DOHH2 (cell line): ENCODE data around the gene DRAXIN.

Experiments used
- EZH2phosphoT487 ChIP-seq: fragments of 200-600 bp; sonication (generic); IDR thresholded peaks from 2 replicates; pipeline ENCODE4 v1.6.1; 2017; ENCODE audit warnings: borderline replicate concordance, mild to moderate bottlenecking, antibody characterized with exemption, low read length, moderate library complexity, mixed read lengths
- TF ChIP-seq, protein P1 (sequence below): fragments of 200-600 bp; sonication (generic); IDR thresholded peaks from one replicate; pipeline ENCODE4 v1.5.1; 2014; ENCODE audit warnings: antibody characterized with exemption, mild to moderate bottlenecking, low read depth, low read length; ENCODE audit not compliant: poor library complexity, severe bottlenecking

DNA sequence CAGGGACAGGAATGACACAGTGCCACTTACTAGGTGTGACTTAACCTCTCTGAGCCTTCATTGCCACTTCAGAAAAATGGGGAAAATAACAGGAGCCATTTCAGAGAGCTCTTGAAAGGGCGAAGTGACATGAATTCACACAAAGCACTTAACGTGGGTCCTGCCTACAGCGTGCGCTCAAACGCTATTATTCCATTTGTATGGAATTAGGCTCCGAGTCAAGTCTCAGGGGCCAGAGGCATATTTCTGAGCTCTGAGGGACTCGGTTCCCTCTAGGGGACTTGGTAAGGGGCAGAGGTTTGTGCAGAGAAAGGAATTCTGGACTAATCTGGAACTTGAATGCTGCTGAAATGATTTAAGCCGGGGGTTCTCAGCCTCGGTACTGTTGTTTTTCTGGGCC is 14.1 kb downstream of the DRAXIN start:
- TF ChIP-seq, protein P1, sequence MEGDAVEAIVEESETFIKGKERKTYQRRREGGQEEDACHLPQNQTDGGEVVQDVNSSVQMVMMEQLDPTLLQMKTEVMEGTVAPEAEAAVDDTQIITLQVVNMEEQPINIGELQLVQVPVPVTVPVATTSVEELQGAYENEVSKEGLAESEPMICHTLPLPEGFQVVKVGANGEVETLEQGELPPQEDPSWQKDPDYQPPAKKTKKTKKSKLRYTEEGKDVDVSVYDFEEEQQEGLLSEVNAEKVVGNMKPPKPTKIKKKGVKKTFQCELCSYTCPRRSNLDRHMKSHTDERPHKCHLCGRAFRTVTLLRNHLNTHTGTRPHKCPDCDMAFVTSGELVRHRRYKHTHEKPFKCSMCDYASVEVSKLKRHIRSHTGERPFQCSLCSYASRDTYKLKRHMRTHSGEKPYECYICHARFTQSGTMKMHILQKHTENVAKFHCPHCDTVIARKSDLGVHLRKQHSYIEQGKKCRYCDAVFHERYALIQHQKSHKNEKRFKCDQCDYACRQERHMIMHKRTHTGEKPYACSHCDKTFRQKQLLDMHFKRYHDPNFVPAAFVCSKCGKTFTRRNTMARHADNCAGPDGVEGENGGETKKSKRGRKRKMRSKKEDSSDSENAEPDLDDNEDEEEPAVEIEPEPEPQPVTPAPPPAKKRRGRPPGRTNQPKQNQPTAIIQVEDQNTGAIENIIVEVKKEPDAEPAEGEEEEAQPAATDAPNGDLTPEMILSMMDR: no peak
- no peak for TF ChIP-seq EZH2phosphoT487
